Measurements from ENCODE around the gene GAPDH. TPM values are rescaled to one million over a fixed set of nuclear protein-coding genes. Genes with fewer than 3 reads are reported as not detected.

The GAPDH gene
- total and polyA plus RNA-seq, 2 experiments from 2014 or later: 1,719 to 2,607 TPM

GRCh38 chr12:6538420-6539313 lies 4.3 kb downstream of the GAPDH start:
- no peak overlapping the region for H2AFZ ChIP-seq
- WGBS (ENCODE audit: low lambda C conversion rate, missing lambda C conversion rate): 84% methylated on average over 24 of the region's 24 CpGs
- no peak overlapping the region for H3K4me2 ChIP-seq

GRCh38 chr12:6539314-6539682 lies 5.0 kb downstream of the GAPDH start:
- TF ChIP-seq CTCF (IDR thresholded peaks at IDR 0.05; ENCODE audit: poor library complexity) (no peak), EZH2 (IDR thresholded peaks at IDR 0.05; ENCODE audit: borderline replicate concordance) (no peak), EZH2phosphoT487 (IDR thresholded peaks at IDR 0.05; ENCODE audit: low read depth, severe bottlenecking, unreplicated experiment) (no peak)
- Histone ChIP-seq H4K20me1 (ENCODE audit: insufficient read depth, poor library complexity, severe bottlenecking) (peaks cover 40% of the 10 kb centered on the region), H3K27ac (no peak overlapping the region), H3K4me3 (no peak overlapping the region), H3K9me2 (replicated peaks; ENCODE audit: insufficient read depth) (no peaks in the 10 kb centered on the region), H3K4me1 (ENCODE audit: insufficient read depth) (peaks cover 37% of the 10 kb centered on the region), H3K27me3 (no peaks in the 10 kb centered on the region), H3K36me3 (replicated peaks; ENCODE audit: insufficient read depth, low read depth) (no peaks in the 10 kb centered on the region), H3K79me2 (peaks cover 28% of the 10 kb centered on the region), H2AFZ (no peak overlapping the region), H3K4me2 (no peak overlapping the region), H3K9me3 (ENCODE audit: low read depth) (no peaks in the 10 kb centered on the region)
- no peak for DNase-seq (ENCODE audit: low spot score)
- 90% methylated on average over 5 of the region's 5 CpGs for WGBS (ENCODE audit: low lambda C conversion rate, missing lambda C conversion rate)

More at GRCh38 chr12:6538420-6539313, 4.3 kb downstream of the GAPDH start:
- Histone ChIP-seq H3K9me3 (ENCODE audit: low read depth) (no peaks in the 10 kb centered on the region), H3K27me3 (no peaks in the 10 kb centered on the region), H3K36me3 (replicated peaks; ENCODE audit: insufficient read depth, low read depth) (no peaks in the 10 kb centered on the region), H3K4me1 (ENCODE audit: insufficient read depth) (peaks cover 37% of the 10 kb centered on the region), H3K9me2 (replicated peaks; ENCODE audit: insufficient read depth) (no peaks in the 10 kb centered on the region), H4K20me1 (ENCODE audit: insufficient read depth, poor library complexity, severe bottlenecking) (peaks cover 40% of the 10 kb centered on the region), H3K79me2 (peaks cover 28% of the 10 kb centered on the region), H3K4me3 (no peak overlapping the region), H3K27ac (peak overlapping the region; percentile 67)
- DNase-seq (ENCODE audit: low spot score): no peak
- no peak for TF ChIP-seq EZH2 (IDR thresholded peaks at IDR 0.05; ENCODE audit: borderline replicate concordance)
- TF ChIP-seq EZH2phosphoT487 (IDR thresholded peaks at IDR 0.05; ENCODE audit: low read depth, severe bottlenecking, unreplicated experiment): no peak
- no peak for TF ChIP-seq CTCF (IDR thresholded peaks at IDR 0.05; ENCODE audit: poor library complexity)

GRCh38 chr12:6539707-6540134 lies 5.4 kb downstream of the GAPDH start:
- WGBS (ENCODE audit: low lambda C conversion rate, missing lambda C conversion rate): 78% methylated on average over 14 of the region's 14 CpGs
- H3K79me2 ChIP-seq: peaks cover 25% of the 10 kb centered on the region

More at GRCh38 chr12:6539707-6540134, 5.4 kb downstream of the GAPDH start:
- Histone ChIP-seq H2AFZ (no peak overlapping the region), H3K36me3 (replicated peaks; ENCODE audit: insufficient read depth, low read depth) (no peaks in the 10 kb centered on the region), H3K4me1 (ENCODE audit: insufficient read depth) (peaks cover 37% of the 10 kb centered on the region), H4K20me1 (ENCODE audit: insufficient read depth, poor library complexity, severe bottlenecking) (peaks cover 37% of the 10 kb centered on the region), H3K4me3 (no peak overlapping the region), H3K4me2 (peak overlapping the region; percentile 68), H3K27ac (peak overlapping the region; percentile 95), H3K9me3 (ENCODE audit: low read depth) (no peaks in the 10 kb centered on the region), H3K9me2 (replicated peaks; ENCODE audit: insufficient read depth) (no peaks in the 10 kb centered on the region), H3K27me3 (no peaks in the 10 kb centered on the region)
- TF ChIP-seq EZH2phosphoT487 (IDR thresholded peaks at IDR 0.05; ENCODE audit: low read depth, severe bottlenecking, unreplicated experiment) (no peak), CTCF (IDR thresholded peaks at IDR 0.05; ENCODE audit: poor library complexity) (no peak), EZH2 (IDR thresholded peaks at IDR 0.05; ENCODE audit: borderline replicate concordance) (no peak)
- DNase-seq (ENCODE audit: low spot score): no peak
